HEK293 (cell line): Measurements from ENCODE around the gene TMEM220.
"Not testable (repeated sequence)": the region's sequence is repeated elsewhere in the genome, so short reads cannot be mapped to it uniquely, and the experiment has no call there.

ENCODE experiments used
- BCL11A ChIP-seq: fragments of 450-650 bp; formaldehyde crosslinking; IDR thresholded peaks from 2 replicates; pipeline ENCODE4 v1.5.1; 2016; ENCODE audit warnings: low read depth, missing biosample characterization, missing genetic modification characterization
- ZBTB7A ChIP-seq: fragments of 450-650 bp; formaldehyde crosslinking; IDR thresholded peaks from 2 replicates; pipeline ENCODE4 v1.5.1; 2016; ENCODE audit warnings: low read depth, missing biosample characterization, missing genetic modification characterization
- ZBTB8A ChIP-seq: fragments of 450-650 bp; formaldehyde crosslinking; IDR thresholded peaks from 2 replicates; pipeline ENCODE4 v1.5.1; 2016; ENCODE audit warnings: missing biosample characterization, missing genetic modification characterization
- TF ChIP-seq, protein P1 (sequence below): fragments of 450-650 bp; formaldehyde crosslinking; IDR thresholded peaks from 2 replicates; pipeline ENCODE4 v1.5.1; 2016; ENCODE audit warnings: missing biosample characterization, missing genetic modification characterization

DNA sequence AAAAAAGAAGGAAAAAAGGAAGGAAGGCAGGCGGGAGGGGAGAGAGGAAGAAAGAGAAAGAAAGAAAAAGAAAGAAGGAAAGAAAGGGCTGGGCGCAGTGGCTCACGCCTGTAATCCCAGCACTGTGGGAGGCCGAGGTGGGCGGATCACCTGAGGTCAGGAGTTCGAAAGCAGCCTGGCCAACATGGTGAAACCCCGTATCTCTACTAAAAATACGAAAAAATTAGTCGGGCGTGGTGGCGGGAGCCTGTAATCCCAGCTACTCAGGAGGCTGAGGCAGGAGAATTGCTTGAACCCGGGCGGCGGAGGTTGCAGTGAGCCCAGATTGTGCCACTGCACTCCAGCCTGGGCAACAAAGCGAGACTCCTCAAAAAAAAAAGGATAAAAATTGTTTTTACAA is 424 bp upstream of the TMEM220 start:
- not testable (repeated sequence) for TF ChIP-seq ZBTB7A, BCL11A, ZBTB8A (tag by site-specific recombination)
- TF ChIP-seq, protein P1, sequence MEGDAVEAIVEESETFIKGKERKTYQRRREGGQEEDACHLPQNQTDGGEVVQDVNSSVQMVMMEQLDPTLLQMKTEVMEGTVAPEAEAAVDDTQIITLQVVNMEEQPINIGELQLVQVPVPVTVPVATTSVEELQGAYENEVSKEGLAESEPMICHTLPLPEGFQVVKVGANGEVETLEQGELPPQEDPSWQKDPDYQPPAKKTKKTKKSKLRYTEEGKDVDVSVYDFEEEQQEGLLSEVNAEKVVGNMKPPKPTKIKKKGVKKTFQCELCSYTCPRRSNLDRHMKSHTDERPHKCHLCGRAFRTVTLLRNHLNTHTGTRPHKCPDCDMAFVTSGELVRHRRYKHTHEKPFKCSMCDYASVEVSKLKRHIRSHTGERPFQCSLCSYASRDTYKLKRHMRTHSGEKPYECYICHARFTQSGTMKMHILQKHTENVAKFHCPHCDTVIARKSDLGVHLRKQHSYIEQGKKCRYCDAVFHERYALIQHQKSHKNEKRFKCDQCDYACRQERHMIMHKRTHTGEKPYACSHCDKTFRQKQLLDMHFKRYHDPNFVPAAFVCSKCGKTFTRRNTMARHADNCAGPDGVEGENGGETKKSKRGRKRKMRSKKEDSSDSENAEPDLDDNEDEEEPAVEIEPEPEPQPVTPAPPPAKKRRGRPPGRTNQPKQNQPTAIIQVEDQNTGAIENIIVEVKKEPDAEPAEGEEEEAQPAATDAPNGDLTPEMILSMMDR (tag by site-specific recombination), result not testable (repeated sequence)
